HG03097 (cell line): ENCODE measurements around the gene CANT1.

Experiments used
- ATAC-seq: cut with Tn5 transposase; IDR thresholded peaks from one replicate; pipeline ENCODE4 v1.9.1; 2021; ENCODE audit not compliant: unreplicated experiment, low FRiP score

CANT1 gene

GRCh38 chr17:78998311-78999055, 11.1 kb downstream of the CANT1 start:
- no peak for ATAC-seq

DNA sequence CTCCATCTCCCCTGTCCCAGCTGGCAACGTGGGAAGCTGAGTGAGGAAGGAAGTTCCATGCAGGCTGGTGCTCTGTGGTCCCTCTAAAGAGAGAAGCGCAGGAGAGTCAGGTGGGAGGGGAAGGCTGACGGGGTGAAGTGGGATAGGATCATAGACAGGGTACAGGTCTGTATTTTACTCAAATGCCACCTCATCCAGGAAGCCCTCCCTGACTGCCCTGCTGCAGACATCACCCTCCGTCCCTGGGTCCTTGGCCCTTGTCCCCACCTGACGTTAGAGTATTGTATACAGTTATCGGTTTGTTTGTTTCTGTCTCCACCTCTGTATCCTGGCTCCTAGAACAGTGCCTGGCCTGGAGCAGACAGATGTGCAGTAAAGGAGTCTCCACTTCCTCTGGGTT, 11.7 kb downstream of the CANT1 start:
- no peak for ATAC-seq

- no peak for ATAC-seq
These were observed 12.3 kb downstream of the CANT1 start for GRCh38 chr17:78997231-78997741.

GRCh38 chr17:78996781-78997201, 12.8 kb downstream of the CANT1 start:
- no peak for ATAC-seq

DNA sequence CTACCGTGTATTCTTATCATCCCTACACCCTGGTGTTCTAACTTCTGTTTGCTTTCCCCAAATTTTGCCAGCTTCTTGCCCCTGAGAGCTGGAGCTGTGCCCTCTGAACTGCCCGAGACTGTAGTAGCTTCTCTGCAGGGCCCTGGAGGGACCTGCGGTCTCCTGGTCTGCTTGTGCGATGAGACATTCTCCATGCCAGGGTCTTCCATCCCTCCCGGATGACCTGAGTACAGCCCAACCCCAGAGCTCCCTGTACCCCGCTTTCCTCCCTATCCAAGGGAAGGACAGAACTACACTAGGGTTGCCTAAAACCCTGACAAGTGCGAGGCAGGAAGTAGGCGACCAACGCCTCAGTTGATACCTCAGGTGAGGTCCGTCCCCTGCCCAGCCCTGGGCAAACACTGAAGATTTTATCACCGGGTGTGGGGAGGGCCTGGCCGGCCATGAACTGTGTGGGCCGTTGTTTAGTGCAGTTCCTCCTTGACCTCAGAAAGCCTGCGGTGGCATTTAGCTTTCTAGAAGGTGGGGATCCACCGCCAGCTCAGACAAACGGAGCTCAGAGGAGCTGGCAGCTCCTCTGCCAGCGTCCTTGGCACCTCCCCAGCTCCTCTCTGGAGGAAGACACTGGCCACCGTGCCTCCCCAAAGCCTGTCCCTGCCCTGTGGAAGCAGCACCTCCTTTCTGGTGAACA, 13.7 kb downstream of the CANT1 start:
- no peak for ATAC-seq

DNA sequence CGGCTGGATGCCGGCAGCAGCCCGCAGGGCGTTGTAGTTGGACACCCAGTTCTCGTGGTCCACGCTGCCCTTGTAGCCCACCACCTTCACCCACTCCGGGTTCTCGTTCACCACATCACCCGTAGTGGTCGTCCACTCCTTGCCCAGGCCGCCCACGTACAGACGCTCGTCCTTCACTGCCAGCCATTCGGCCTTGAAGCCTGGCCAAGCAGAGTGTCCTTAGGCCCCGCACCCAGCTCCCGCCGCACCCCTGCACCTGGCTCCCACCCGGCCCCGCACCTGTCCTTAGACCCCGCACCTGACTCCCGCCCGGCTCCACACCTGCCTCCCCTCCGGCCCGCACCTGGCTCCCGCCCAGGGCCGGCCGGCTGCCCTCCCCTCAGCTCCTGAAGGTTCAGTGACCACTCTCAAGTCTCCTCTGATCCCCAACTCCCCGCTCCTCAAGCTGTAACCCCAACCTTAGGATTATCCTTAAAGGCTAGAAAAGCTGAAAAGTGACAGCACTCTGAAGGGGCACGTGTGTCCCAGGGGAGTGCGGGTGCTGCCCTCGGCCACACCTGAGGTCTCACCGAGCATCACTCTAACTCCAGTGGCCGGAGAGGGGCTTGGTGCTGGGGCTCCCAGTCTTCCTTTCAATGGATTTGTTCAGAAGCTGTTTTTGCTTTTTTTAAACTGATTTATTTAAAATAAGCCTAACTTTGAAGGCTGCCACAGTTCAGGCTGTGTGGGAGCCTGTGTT, 14.4 kb downstream of the CANT1 start:
- no peak for ATAC-seq

DNA sequence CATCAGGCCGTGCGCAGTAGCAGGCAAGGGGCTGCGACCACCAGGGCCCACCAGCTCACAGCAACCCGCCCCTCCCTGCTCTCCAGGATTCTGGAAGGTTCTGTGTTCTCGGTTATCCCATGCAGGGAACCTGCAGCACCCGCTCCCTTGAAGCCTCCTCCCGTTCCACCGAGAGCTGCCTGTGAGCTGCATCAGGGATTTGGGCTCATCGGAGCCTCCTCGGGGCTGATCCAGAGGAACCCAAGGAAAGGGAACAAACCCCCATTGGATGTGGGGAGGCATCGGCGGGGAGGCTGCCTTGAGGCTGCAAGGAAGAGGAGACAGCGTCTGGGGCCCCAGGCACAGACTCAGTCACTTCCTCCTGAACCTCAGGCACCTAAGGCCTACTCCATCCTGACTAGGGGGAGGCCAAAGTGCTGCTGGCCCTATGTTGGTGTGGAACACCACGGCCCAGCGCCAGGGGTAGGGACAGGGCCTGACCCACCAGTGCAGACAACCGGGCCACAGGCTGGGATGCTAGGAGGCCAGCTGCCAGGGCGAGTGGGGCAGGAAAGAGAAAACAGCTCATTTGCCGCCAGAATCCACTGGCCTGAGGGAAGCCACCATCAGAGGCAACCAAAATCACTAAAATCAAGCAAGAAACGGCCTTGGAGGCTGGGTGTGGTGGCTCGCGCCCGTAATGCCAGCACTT, 15.4 kb downstream of the CANT1 start:
- ATAC-seq = no peak

DNA sequence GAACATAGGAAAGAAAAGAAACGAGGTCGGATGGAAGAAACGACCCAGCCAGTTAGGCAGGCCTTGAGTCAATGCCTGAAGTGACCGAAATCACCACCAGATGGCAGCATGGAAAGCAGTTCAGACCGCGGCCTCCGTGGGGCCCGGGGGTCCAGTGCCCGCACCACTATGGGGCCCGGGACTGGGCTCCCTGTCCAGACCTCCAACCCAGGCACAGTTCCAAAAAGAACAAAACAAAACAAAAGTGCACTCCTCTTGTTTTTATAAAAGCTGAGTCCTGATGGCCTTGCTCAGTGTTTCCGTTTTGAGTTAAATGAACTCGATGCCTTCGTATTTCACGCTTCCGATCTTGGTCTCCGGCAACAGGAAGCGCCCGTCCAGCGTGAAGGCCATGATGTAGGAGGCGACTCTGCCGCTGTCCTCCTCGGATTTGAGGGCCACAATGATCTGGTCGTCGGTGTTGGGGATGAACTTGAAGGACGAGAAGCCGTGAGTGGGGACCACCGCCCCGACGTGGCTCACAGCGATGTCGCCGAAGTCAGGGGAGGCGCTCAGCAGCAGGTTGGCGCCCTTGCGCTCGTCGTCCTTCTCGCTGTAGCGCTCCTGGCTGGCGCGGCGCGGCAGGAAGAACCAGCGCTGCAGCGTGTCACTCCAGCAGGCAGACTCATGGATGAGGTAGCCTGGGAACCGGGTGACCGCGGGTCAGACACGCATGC, 16.2 kb downstream of the CANT1 start:
- no peak for ATAC-seq

- ATAC-seq = no peak
These were observed 16.9 kb downstream of the CANT1 start for GRCh38 chr17:78992542-78993212.

- no peak for ATAC-seq
These were observed 17.5 kb downstream of the CANT1 start for GRCh38 chr17:78991906-78992532.

- no peak for ATAC-seq
These were observed 18.4 kb downstream of the CANT1 start for GRCh38 chr17:78991017-78991738.

DNA sequence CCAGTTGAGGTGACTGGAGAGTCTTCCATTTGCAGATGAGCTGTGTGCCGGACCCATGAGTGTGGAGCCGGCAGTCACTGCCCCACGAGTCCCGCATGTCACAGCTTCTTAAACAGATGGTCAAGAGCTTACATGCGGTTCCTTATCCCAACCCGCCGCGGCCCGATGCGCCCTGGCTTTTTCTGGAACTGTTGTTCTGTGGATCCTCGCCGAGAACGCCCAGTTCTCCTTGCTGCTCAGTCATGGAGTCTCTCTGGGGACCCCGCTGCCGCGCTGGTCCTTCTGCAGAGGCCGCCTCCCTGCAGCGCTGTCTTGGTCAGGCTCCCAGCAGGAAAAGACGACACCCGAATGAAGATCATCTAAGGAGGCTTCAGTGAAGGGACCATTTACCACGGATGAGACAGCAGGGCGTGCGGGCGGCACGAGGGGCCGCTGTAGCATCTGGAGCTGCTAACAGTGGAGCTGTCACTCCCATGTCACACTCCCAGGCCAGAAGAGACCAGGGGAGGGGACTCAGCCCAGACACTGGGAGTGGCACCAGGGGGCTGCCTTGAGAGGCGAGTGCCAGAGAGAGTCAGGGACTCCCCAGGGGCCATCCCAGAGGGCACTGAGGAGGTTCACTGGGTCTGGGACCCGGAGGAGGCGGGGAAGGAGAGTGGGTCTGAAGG, 19.1 kb downstream of the CANT1 start:
- ATAC-seq = no peak

- ATAC-seq = no peak
These were observed 21.4 kb downstream of the CANT1 start for GRCh38 chr17:78988152-78988551.

DNA sequence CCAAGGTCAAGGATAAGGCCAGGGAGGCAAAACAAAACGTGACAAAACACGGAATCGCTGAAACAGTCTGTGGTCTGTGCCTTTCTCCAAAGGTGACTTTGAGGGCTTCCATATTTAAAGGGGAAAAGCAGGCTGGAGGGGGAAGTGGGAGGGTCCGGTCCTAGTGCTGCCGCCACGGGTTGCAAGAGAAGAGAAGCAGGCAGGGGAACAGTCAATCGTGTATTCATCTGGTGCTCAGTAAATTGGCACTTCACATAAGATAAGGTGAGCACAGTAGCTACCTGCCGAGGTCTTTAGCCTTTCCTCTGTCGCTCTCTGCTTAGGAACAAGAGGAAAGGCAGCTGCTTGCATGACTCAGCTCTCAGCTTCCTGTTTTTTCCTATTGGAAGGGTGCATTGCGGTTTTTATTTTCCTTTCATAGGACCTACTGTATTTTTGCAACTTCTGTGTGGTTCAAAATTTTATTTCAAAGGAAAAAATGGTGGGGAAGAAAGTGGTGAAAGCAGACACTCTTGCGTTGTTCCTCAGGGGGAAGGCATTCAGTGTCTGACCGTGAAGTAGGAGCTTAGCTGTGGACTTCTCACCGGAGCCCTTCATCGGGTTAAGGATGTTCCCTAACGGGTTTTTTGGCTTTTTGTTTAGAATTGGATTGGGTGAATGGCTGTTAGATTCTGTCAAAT, 22.8 kb downstream of the CANT1 start:
- no peak for ATAC-seq

DNA sequence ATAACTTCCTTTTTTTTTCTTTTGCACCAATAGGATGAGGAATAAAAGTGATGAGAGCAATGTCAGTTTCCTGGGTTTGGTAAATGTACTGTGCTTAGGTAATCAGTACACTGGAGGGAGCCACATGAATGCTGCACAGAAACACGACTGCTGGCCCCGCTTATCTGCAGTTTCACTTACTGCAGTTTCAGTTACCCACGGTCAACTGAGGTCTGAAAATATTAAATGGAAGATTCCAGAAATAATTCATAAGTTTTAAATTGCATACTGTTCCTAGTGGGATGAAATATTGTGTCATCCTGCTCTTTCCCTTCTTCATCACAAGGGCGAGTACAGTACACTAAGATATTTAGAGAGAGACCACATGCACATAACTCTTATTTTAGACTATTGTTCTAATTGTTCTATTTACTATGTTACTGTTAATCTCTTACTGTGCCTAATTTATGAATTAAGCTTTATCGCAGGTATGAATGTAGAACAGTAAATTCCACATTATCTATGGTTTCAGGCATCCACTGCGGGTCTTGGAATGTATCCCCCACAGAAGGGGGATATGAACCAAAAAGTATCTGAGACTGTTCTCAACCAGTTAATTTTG, 23.4 kb downstream of the CANT1 start:
- no peak for ATAC-seq

DNA sequence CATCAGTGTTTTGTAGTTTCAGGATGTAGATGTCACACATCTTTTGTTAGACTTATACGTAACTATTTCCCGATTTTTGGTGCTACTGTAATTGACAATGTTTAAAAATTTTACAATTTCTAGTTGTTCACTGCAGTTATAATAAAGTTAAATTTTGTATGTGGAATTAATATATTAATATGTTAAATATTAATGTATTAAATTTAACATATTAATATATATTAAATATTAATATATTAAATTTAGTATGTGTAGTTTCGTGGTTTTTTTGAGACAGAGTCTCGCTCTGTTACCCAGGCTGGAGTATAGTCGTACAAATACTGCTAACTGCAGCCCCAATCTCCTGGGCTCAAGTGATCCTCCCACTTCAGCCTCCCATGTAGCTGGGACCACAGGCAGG, 24.2 kb downstream of the CANT1 start:
- ATAC-seq = no peak
